Stromal cell of bone marrow (primary cell): ENCODE results near the gene ALOX12B.
A peak's percentile ranks its signal among the peaks of the same experiment; 100 is the strongest.

Experiments used
- DNase-seq: peaks from one replicate; pipeline ENCODE4 v3.0.0-alpha.2; 2012; ENCODE audit warnings: low read depth

The ALOX12B gene

DNA sequence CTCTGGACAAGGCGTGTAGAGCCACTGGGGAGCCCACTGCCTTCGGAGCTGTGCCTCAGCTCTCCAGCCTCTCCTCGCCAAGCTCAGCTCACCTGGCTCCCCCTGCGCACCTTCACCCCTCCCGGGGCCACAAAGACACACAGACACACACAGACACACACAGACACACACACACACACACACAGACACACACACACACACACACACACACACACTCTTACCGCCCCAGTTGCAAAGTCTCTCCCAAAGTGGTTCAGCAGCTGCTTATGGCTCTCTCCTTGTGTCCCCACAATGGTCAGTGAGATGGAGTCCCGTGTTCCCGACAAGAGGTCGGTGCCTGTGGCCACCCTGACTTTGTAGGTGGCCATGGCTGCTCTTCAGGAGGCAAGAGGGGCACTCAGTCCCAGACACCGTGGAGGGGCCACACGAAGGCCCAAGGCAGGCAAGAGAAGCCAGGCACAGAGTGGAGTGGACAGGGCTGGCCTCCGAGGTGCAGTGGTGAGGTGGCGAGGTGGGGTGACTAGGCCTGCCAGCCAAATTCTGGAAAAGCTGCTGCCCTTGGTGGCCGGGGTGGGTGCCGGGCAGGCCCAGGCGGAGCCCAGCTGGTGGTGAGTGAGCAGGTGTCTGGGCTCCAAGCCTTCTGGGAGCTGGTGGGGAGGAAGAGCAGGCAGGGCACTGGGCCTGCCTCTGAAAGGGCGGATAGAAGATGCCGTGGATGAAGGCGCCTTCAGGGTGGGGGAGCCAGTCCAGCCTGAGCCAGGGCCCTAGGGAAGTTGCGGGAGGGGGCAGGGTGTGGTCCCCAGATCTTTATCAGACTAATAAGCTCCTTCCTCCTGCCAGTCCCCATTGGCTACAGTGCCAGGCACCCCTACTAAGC, at the start of gene ALOX12B:
Gene ALOX12B (minus strand): TSS at position 642 of the 877 bp plus-strand sequence. CDS start 274 bp downstream, at position 368.
- DNase-seq, result no peak

DNA sequence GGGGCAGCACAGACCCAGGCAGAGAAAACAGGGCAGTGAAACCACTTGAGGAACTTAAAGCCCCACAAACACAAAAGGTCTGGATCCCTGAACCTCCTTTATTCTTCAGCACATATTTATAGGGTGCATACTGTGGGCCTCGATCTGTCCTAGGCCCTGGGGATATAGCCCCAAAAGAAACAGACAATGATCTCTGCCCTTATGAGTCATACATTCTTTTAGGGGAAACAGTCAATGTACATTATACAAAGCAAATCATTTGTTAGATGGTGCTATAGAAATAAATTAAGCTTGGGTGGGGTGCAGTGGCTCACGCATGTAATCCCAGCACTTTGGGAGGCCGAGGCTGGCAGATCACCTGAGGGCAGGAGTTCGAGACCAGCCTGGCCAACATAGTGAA, 46.4 kb upstream of the ALOX12B start:
- DNase-seq, result no peak

DNA sequence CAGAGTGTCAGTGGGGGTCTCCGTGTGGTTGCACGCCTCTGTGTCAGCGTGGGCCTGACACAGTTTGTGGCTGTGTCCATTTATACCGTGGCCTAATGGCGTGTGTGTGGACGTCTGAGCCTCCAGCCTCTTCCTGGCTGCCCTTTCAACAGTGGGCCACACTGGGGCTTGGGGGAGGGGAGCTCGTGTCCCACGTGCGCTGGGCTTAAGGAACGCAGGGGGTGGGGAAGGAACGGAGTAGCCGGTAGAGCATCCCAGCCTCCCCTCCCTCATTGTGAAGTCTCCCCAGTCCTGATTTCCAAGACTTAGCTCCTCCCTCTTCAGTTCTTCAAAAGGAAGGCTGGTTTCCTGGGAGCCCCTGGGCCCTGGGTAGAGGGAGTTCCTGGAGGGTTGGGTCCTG, 45.9 kb upstream of the ALOX12B start:
- DNase-seq, result no peak

DNA sequence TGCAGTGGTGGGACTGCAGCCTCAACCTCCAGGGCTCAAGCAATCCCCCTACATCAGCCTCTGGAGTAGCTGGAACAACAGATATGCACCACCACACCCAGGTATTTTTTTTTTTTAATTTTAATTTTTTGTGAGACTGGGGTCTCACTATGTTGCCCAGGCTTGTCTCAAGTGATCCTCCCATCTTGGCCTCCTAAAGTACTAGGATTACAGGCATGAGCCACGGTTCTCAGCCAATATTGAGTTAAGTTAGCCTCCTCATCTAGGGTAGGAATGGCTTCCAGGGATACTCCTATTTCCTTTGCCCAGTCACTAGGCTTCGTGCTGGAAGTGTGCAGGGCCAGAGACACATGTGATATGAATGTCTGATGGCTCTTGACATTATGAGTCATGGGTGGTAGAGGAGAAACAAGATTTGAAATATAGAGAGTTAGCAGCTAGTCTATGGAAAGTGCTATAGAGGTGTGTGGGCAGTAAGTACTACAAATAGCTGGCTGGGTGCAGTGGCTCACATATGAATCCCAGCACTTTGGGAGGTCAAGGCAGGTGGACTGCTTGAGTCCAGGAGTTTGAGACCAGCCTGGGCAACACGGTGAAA, 44.4 kb upstream of the ALOX12B start:
- DNase-seq, result no peak

DNA sequence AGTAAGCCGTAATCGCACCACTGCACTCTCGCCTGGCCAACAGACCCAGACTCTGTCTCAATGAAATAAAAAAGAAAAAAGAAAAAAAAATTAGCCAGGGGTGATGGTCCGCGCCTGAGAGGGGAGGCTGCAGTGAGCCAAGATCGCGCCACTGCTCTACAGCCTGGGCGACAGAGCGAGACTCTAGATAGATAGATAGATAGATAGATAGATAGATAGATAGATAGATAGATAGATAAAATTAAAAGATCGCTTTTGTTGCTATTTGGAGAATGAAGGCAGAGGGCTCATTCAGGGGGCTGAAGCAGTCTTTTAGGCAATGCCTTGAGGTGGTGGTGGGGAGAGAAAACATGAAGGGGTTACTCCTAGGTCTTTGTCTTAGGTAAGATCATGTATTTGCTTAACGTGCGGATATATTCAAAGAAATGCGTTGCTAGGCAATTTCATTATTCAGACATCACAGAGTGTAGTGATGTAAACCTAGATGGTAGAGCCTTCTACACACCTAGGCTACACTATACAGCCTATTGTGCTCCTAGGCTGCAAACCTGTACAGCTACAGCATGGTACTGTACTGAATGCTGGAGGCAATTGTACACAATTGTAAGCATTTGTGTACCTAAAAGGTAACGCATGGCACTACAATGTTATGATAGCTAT, 40.7 kb upstream of the ALOX12B start:
- DNase-seq, result no peak

DNA sequence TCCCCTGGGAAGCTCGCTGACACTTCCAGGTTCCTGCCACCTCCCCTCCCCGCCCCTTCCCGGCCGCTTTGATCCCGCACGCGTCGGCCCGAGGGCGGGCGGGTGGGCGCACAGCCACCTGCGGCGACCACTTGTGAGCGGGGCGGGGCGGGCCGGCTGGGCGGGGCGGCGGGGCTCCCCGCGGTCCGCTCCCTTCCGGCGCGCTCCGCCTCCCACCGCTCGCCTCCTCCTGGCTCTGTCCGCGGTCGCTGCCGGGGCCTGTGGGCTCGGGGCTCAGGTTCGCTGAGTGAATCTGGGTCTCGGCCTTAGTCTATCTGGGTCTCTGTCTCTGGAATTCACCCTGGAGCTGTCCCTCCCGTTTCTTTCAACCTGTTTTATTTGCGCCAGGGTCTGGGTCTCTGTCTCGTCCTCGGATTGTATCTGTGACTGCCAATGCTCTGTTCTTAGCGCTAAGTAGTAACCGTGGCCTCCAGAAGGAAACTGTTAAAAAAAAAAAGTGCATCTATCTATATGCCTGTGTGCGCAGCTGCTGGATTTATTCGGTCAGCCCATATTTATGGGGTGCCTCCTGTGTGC, 39.1 kb upstream of the ALOX12B start:
- no peak for DNase-seq

DNA sequence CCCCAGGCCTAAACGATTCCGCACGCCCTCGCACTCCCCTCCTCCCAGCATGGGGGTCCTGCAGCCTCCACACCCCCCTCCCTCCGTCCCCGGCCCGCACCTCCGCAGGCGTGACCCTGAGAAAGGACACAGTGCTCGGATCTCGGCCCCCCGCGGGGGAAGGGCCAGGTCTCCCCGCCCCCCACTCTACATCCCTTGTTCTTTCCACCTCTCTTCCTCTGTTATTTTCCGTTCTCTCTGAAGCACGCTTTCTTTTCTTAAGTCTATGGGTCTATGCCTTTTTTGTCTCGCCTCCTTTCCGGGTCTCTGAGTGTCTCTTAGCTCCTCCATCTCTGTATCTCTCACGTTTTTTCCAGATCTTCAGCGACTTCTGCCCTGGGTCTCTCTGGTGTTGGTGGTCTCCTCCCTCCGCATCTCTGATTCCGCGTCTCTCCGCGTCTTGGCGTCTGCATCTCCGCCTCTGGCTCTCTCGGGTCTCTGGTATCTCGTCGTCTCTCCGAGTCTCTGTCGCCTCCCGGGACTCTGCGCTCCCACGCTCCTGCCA, 38.5 kb upstream of the ALOX12B start:
- no peak for DNase-seq

DNA sequence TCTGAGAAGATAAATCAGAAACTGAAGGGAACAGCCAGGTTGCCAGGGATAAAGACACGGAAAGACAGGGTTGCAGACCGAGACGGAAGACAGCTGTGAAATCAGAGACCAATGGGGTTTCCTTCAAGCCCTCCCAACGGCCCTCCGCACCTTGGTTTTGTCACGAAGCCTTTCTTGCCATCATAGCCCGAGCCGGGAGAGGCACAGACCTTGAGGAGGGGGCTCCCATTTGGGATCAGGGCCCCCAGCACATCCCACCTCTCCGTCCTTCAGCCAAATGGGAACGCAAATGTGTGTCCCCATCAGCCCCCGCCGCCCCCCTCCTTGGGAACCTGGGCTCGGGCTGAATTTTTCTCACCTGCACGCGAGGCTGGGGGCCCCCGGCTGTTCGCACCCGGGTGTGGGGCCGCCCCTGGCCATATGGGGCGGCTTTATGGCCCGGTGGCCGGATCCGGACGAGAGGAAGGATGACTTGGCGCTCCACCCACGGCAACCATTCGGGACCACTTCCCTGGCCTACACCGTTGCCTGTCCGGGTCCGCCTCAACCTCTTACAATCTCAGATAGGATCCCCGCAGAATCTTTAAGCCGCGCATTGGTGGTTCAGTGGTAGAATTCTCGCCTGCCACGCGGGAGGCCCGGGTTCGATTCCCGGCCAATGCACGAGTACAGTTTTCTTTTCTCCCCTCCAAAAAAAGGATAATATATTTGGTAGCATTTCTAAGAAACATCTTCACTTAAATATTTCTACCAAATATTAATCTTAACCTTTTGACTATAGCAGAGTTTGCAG, 37.8 kb upstream of the ALOX12B start:
- DNase-seq, result no peak

DNA sequence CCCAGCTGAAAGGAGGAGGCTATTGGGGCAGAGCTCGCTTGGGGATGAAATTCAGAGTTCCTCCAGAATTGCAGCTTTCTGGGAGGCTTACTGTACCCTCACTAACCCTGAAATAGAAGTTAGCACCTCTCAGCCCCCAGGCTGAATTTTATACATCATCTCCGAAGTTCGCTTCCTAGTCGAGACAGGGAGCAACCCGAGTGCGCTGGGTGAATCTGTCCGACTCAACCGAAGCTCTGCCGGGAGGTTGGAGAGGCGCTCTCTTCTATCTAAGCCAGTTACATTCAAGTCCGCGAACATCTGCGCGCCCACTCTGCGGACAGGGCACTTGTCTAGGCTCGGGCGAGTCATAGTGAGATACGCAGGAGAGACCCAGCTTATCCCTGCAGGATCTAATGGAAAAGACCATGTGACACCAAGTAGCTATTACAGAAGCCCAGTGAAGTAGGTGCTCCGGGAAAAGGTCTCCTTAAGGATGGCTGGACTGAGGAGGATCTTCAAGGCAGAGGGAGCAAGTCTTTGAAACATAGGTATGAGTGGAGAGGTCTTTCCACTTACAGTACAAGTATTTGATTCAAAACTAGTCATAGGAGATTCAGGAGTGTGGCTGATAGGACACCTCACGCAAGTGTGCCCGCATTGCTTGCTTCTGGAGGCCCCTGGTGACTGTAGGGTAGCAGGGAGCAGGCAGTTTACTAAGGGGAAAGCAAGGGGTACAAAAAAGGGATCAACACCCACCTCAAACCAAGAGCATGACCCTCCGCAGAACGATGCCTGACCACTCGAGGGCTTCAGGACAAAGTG, 37.0 kb upstream of the ALOX12B start:
- DNase-seq, result no peak

DNA sequence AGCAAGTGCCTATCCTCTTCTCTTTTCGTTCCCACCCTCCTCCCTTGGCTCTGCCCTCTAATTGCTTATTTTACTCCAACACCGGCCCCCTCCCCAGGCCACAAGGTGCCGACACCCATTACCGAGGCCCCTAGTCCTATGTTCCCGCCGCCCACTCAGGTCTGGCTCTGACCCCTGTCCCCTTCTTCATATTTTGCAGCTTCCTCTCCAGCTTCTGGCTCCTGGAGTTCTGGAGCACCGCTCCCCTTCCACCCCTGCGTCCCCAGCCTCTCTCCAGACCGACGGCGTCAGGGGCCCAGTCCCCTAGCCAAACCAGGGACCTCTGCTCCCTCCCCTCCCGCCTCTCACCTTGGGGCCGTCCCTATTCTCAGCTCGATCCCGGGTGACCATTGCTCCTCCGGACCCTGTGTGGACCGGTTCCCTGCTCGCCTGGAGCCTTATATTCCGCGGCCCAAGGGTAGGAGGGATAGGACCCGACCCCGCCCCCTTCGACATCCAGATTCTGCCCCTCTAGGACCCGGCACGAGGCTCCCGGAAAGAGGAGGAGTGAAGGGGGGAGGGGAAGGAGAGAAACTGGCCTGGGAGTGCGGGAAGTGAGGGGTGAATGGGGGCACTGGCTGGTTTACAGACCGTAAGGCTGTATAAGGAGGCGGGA, 36.3 kb upstream of the ALOX12B start, which contains the start of gene HES7:
Gene HES7 (minus strand): TSS at position 412 of the 655 bp plus-strand sequence. CDS start 22 bp downstream, at position 390.
- DNase-seq, result no peak

DNA sequence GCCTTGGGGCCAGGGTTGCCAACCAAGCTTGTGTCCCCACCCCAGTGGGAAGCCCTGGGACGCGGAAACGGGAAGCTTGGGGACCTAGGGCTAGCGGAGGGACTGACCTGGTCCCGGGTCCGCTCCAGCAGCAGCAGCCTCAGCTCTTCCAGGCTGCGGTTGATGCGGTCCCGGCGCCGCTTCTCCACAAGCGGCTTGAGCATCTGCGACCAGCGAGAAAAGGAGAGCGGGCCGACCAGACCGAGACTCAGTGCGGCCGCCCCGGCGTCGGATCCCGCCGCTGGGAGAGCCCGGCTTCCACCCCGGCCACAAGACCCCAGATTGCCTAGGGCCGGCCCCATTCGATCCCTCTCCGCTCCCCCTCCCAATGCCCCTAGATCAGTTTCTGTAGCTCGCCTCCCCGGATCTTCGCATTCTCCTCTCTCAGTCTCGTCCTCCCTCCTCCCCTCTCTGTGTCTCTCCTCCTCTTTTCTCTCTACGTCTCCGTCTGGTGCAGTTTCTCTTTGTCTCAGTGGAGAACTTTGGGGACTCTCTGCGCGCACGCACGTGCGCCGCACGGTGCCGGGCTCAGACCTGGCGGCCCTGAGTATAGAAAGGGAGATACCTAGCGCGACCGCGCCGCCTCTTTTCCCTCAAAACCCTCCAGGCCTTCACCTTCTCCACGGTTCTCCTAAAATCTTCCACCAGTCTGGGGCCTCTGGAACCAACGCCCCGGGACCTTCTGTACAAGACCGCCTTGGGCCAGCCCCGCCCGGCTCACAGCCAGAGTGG, 35.6 kb upstream of the ALOX12B start:
- no peak for DNase-seq

DNA sequence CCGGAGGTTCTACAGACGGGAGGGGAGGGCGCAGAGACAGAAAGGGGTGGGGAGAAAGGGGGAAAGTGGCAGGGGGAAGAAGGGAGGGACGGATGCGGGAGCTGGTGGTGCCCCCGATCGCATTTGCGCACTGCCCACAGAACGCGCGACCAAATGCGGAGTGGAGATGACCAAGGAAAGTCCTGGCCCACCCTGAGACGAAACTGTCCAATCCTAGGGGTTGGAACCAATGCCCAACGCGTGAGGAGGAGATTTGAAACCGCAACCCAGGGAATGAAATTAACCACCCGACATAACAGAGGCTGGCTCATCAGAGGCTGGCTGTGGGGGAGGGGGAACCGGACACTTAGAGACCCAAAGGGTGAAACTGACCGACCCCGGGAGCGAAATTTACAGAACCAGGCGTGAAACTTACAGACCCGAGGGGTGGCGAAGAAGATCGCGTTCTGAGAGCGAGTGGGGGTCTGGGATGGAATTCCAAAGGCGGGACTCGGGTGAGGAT, 35.0 kb upstream of the ALOX12B start:
- DNase-seq, result no peak

DNA sequence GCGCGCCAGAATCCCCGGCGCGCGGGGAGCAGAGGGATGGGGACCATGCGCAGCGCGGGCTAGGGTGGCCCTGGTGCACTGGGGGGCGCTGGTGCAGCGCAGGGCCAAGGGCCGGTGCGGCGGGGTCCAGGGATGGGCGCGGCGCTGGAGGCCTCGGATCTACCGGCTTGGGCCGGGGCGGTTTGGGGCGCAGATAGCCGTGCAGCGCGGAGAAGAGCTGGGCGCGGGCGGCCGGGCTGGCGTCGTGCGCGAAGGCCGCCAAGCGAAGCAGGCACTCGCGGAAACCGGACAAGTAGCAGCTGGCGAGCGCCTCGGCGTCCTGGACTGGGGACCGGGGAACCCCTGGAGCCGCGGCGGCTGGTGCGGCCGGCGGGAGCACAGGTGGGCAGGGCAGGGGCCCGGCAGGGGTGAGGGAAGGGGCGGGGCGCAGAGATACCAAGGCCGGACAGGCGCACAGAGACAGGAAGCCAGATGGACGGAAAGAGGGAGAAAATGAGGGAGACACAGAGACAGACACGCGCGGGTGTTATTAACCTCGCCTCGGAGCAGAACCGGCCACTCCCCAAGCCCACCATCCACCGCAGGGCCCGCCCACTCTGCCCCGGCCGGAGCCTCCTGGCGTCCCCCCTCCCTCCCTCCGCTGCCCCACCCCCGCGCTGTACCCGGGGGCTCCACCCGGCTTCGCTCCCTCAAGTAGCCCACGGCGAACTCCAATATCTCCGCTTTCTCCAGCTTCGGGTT, 34.3 kb upstream of the ALOX12B start:
- DNase-seq, result no peak

DNA sequence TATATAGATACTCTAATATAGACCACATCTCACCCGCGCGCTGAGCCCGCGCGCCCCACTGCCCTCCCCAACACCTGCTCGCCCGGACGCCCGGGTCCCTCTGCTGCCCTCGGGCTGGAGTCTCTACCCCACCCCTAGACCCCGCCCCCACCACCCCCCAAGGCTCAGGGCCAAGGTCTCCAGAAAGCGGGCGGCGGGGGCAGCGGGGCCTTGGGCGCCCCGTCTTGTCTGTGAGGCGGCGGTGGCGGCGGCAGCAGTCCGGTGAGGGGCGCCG, 33.8 kb upstream of the ALOX12B start:
- DNase-seq, result no peak

DNA sequence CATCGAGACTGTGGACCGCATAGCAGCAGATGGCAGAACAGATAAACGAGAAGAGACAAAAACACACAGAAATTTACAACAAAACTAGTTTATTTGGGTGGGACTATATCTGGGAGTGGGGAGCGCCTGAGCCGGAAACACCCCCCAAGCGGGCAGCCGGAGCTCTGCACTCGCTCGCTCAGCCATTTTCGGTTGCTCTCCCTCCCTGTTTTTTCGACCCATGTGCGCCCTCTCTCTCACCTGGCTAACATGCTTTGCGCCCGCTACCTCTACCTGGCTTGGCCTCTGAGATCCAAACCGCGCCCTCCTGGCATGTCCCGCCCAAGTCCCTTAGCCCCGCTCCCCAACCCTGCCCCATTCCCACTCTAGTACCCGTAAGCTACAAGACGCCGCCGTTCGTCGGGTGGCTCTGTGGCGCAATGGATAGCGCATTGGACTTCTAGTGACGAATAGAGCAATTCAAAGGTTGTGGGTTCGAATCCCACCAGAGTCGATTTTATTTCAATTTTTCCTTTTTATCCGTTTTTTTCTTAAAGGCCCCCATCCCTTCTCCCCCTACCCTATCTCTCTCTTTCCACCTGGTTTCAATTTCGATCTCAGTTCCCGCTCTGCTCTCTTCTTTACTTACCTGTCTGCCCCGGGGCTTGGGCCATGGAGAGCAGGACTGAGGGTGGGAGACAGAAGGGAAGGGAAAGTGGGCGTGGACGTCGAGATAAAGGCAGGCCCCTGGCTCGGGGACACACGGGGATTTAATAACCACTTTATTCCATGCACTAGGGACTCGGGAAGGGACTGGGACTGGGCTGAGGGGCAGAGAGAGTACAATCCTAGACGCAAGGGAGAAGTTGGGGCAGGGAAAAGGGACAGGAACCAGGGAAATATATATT, 33.2 kb upstream of the ALOX12B start:
- DNase-seq, result no peak

DNA sequence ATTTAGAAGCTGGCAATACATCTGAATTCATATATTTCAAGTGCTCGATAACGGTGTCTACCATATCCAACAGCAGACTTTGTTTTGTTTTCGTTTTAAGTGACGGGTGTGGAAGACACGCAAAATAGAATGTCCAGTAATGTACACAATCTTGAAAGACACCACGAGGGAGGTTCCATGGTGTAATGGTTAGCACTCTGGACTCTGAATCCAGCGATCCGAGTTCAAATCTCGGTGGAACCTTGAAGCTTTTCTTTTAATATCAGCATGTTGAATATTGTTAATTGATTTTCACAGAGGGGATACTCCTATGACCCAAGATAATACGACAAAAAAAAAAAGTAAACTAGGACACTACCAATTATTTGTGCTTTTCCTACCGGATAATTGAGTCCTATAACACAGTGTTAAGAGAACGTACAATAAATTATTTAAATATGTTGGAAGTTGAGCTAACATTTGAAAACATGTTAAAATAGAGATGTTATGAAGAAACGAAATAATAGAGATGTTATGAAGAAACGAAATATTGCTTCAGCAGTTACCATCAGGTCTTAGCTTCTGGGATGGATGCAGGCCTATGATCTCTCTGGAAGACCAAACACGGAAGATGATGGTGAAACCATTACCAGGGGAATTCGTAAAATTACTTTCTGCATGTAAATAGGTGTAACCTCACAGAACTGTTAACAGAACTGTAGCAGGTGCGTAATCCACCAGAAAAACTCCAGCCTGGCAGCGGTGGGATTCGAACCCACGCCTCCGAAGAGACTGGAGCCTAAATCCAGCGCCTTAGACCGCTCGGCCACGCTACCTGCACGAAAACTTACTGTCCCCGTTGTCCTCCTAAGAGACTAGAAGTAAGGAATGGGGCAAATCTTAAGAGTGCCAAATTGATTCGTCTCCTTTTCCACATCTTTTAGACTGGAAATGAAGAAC, 32.3 kb upstream of the ALOX12B start:
- peak; percentile 70 for DNase-seq
